Activated CD4-positive, alpha-beta memory T cell treated with anti-CD3 and anti-CD28 coated beads, Interleukin-2, amount 10 ng/mL, durations not matched to agents 7 days and 5 days (primary cell): Measurements from ENCODE around the gene STYX. TPM values are rescaled to one million over a fixed set of nuclear protein-coding genes. Genes with fewer than 3 reads are reported as not detected.
"Not testable (repeated sequence)": the region's sequence is repeated elsewhere in the genome, so short reads cannot be mapped to it uniquely, and the experiment has no call there.

Source experiments
- CTCF ChIA-PET: fragments of 350-600 bp; sonication (Branson Sonifier 250); formaldehyde crosslinking; loops from one replicate; lab custom pipeline; 2021; ENCODE audit warnings: antibody characterized with exemption, inconsistent platforms; lab: Charles Lee
- POLR2A ChIA-PET: fragments of 350-600 bp; sonication (Branson Sonifier 250); formaldehyde crosslinking; loops from one replicate; lab custom pipeline; 2021; ENCODE audit warnings: antibody characterized with exemption; lab: Charles Lee
- DNase-seq: peaks from one replicate; pipeline ENCODE4 v3.0.0-alpha.2; 2020
- H3K27ac Mint-ChIP-seq: one replicate; pipeline ENCODE4 v1.8.0; 2021; ENCODE audit warnings: mild to moderate bottlenecking, mixed read lengths
- H3K27me3 Mint-ChIP-seq: one replicate; pipeline ENCODE4 v1.8.0; 2021; ENCODE audit warnings: mixed read lengths
- H3K36me3 Mint-ChIP-seq: one replicate; pipeline ENCODE4 v1.8.0; 2021; ENCODE audit warnings: low read depth, mixed read lengths
- H3K4me1 Mint-ChIP-seq: one replicate; pipeline ENCODE4 v1.8.0; 2021; ENCODE audit warnings: mixed read lengths
- H3K4me3 Mint-ChIP-seq: one replicate; pipeline ENCODE4 v1.8.0; 2021; ENCODE audit warnings: mild to moderate bottlenecking, mixed read lengths
- H3K9me3 Mint-ChIP-seq: one replicate; pipeline ENCODE4 v1.8.0; 2021; ENCODE audit warnings: mixed read lengths
- total RNA-seq, 2 experiments: library from RNA; stranded (reverse); gene quantifications; one replicate each; pipeline ENCODE4 v1.2.3, GENCODE V29; 2021

STYX gene
- total RNA-seq, 2 experiments from 2014 or later = 21.0 to 25.1 TPM

GRCh38 chr14:52729585-52729924, 411 bp upstream of the STYX start:
- ChIA-PET CTCF (interaction anchor here (0.8 kb wide), 1 partner anchor 50 kb away, joined by 4 read pairs; no protein-coding TSS in a partner anchor), POLR2A (interaction anchor here (0.8 to 5.0 kb wide), 15 partner anchors 10 to 177 kb away, joined by 3 to 52 read pairs (median 5); partner anchors contain the start of genes ERO1A, GPR137C, PSMC6 and TXNDC16)
- Mint-ChIP-seq H3K27ac (peak overlapping the region; percentile 83), H3K4me1 (peaks cover 36% of the 10 kb centered on the region), H3K36me3 (peaks cover 51% of the 10 kb centered on the region), H3K4me3 (peak overlapping the region; percentile 95), H3K9me3 (no peaks in the 10 kb centered on the region), H3K27me3 (no peaks in the 10 kb centered on the region)
- DNase-seq = no peak

GRCh38 chr14:52730709-52731111, 744 bp downstream of the STYX start:
- POLR2A ChIA-PET = interaction anchor here (0.6 to 5.0 kb wide), 7 partner anchors 9 to 45 kb away, joined by 3 to 52 read pairs (median 5); partner anchors contain the start of gene ERO1A
- Mint-ChIP-seq H3K4me3 (peak overlapping the region; percentile 95), H3K9me3 (no peaks in the 10 kb centered on the region), H3K27me3 (no peaks in the 10 kb centered on the region), H3K27ac (peak overlapping the region; percentile 83), H3K36me3 (peaks cover 41% of the 10 kb centered on the region), H3K4me1 (peaks cover 41% of the 10 kb centered on the region)
- CTCF ChIA-PET = interaction anchor here (0.7 kb wide), 1 partner anchor 12 kb away, joined by 3 read pairs; no protein-coding TSS in a partner anchor
- no peak for DNase-seq

GRCh38 chr14:52733824-52734223, 3.9 kb downstream of the STYX start:
- Mint-ChIP-seq H3K4me1 (peaks cover 56% of the 10 kb centered on the region), H3K27ac (no peak overlapping the region)
- CTCF ChIA-PET = no interaction called here

GRCh38 chr14:52735921-52736489, 6.0 kb downstream of the STYX start:
- Mint-ChIP-seq H3K4me1 (peaks cover 56% of the 10 kb centered on the region), H3K27me3 (no peaks in the 10 kb centered on the region), H3K4me3 (no peak overlapping the region), H3K9me3 (no peaks in the 10 kb centered on the region), H3K36me3 (peaks cover 55% of the 10 kb centered on the region), H3K27ac (no peak overlapping the region)
- POLR2A ChIA-PET = interaction anchor here (1.1 to 1.9 kb wide), 2 partner anchors 40 kb away, joined by 4 to 5 read pairs; partner anchors contain the start of gene ERO1A
- no peak for DNase-seq
- CTCF ChIA-PET = no interaction called here

More at GRCh38 chr14:52733824-52734223, 3.9 kb downstream of the STYX start:
- DNase-seq = no peak
- POLR2A ChIA-PET = interaction anchor here (1.9 kb wide), 1 partner anchor 38 kb away, joined by 5 read pairs; the partner anchor contains the start of gene ERO1A
- no peak overlapping the region for H3K4me3 Mint-ChIP-seq
- H3K36me3 Mint-ChIP-seq = peaks cover 45% of the 10 kb centered on the region
- H3K27me3 Mint-ChIP-seq = no peaks in the 10 kb centered on the region
- H3K9me3 Mint-ChIP-seq = no peaks in the 10 kb centered on the region

GRCh38 chr14:52738409-52738808, 8.4 kb downstream of the STYX start:
- ChIA-PET CTCF (no interaction called here), POLR2A (interaction anchor here (0.6 kb wide), 1 partner anchor 101 kb away, joined by 3 read pairs; no protein-coding TSS in a partner anchor)
- Mint-ChIP-seq H3K27ac (no peak overlapping the region), H3K27me3 (no peaks in the 10 kb centered on the region), H3K9me3 (no peaks in the 10 kb centered on the region), H3K36me3 (peaks cover 51% of the 10 kb centered on the region), H3K4me1 (peaks cover 56% of the 10 kb centered on the region), H3K4me3 (no peak overlapping the region)
- no peak for DNase-seq

GRCh38 chr14:52740751-52741150, 10.8 kb downstream of the STYX start:
- no peaks in the 10 kb centered on the region for H3K9me3 Mint-ChIP-seq
- H3K36me3 Mint-ChIP-seq = peaks cover 41% of the 10 kb centered on the region
- H3K4me1 Mint-ChIP-seq = peaks cover 58% of the 10 kb centered on the region
- peak overlapping the region; percentile 35 for H3K27ac Mint-ChIP-seq
- no peak for DNase-seq
- POLR2A ChIA-PET = interaction anchor here (0.9 to 3.3 kb wide), 7 partner anchors 11 to 412 kb away, joined by 3 to 52 read pairs (median 15); partner anchors contain the start of genes DDHD1, ERO1A, GPR137C and PSMC6
- CTCF ChIA-PET = no interaction called here
- no peaks in the 10 kb centered on the region for H3K27me3 Mint-ChIP-seq
- H3K4me3 Mint-ChIP-seq = no peak overlapping the region

GRCh38 chr14:52741865-52742264, 11.9 kb downstream of the STYX start:
- Mint-ChIP-seq H3K27ac (peak overlapping the region; percentile 94), H3K27me3 (no peaks in the 10 kb centered on the region), H3K4me3 (peak overlapping the region; percentile 66), H3K36me3 (peaks cover 44% of the 10 kb centered on the region), H3K9me3 (no peaks in the 10 kb centered on the region), H3K4me1 (peaks cover 53% of the 10 kb centered on the region)
- ChIA-PET CTCF (interaction anchor here (0.7 to 1.7 kb wide), 6 partner anchors 14 to 190 kb away, joined by 3 to 4 read pairs (median 3); partner anchors contain the start of genes GPR137C and TXNDC16), POLR2A (interaction anchor here (0.6 to 3.3 kb wide), 16 partner anchors 12 to 752 kb away, joined by 3 to 52 read pairs (median 4); partner anchors contain the start of genes DDHD1, ERO1A, GNPNAT1 and GPR137C)
- no peak for DNase-seq

- Mint-ChIP-seq H3K27me3 (no peaks in the 10 kb centered on the region), H3K4me1 (peaks cover 12% of the 10 kb centered on the region), H3K4me3 (no peak overlapping the region), H3K9me3 (no peaks in the 10 kb centered on the region), H3K27ac (no peak overlapping the region), H3K36me3 (peaks cover 41% of the 10 kb centered on the region)
- POLR2A ChIA-PET = no interaction called here
- CTCF ChIA-PET = no interaction called here
- no peak for DNase-seq
These were observed 18.8 kb downstream of the STYX start for GRCh38 chr14:52748647-52749292.

GRCh38 chr14:52755607-52756316, 25.8 kb downstream of the STYX start:
- CTCF ChIA-PET = no interaction called here
- Mint-ChIP-seq H3K4me1 (no peaks in the 10 kb centered on the region), H3K27me3 (no peaks in the 10 kb centered on the region), H3K27ac (no peak overlapping the region), H3K4me3 (no peak overlapping the region), H3K9me3 (no peaks in the 10 kb centered on the region), H3K36me3 (peaks cover 16% of the 10 kb centered on the region)
- POLR2A ChIA-PET = no interaction called here
- no peak for DNase-seq

GRCh38 chr14:52759145-52759544, 29.2 kb downstream of the STYX start:
- Mint-ChIP-seq H3K4me3 (no peak overlapping the region), H3K27ac (no peak overlapping the region), H3K36me3 (peaks cover 22% of the 10 kb centered on the region), H3K27me3 (no peaks in the 10 kb centered on the region), H3K9me3 (no peaks in the 10 kb centered on the region), H3K4me1 (peaks cover 9% of the 10 kb centered on the region)
- ChIA-PET POLR2A (no interaction called here), CTCF (no interaction called here)
- no peak for DNase-seq

GRCh38 chr14:52762923-52763322, 33.0 kb downstream of the STYX start:
- POLR2A ChIA-PET = interaction anchor here (0.9 to 1.4 kb wide), 2 partner anchors 12 to 22 kb away, joined by 3 read pairs; no protein-coding TSS in a partner anchor
- DNase-seq, H3K27me3 Mint-ChIP-seq, H3K27ac Mint-ChIP-seq, H3K4me3 Mint-ChIP-seq, CTCF ChIA-PET, H3K9me3 Mint-ChIP-seq: not testable (repeated sequence)
- peaks cover 40% of the 10 kb centered on the region for H3K36me3 Mint-ChIP-seq
- H3K4me1 Mint-ChIP-seq = peaks cover 11% of the 10 kb centered on the region

- Mint-ChIP-seq H3K4me1 (peaks cover 20% of the 10 kb centered on the region), H3K4me3 (no peak overlapping the region), H3K27ac (no peak overlapping the region), H3K27me3 (no peaks in the 10 kb centered on the region), H3K36me3 (peaks cover 50% of the 10 kb centered on the region), H3K9me3 (no peaks in the 10 kb centered on the region)
- ChIA-PET CTCF (interaction anchor here (0.6 kb wide), 1 partner anchor 746 kb away, joined by 3 read pairs; no protein-coding TSS in a partner anchor), POLR2A (interaction anchor here (0.5 kb wide), 1 partner anchor 82 kb away, joined by 3 read pairs; no protein-coding TSS in a partner anchor)
- no peak for DNase-seq
These were observed 37.3 kb downstream of the STYX start for GRCh38 chr14:52767058-52767833.
